Neural cell (in vitro differentiated cells): ENCODE results near the gene SLC2A1.

ENCODE experiments used
- EZH2 ChIP-seq: fragments of 200-600, 300-800 bp; shearing (Covaris generic), sonication (generic); IDR thresholded peaks from 2 replicates; pipeline ENCODE4 v1.6.1; 2014; ENCODE audit warnings: antibody characterized with exemption, low read length, borderline replicate concordance, mild to moderate bottlenecking; ENCODE audit not compliant: insufficient read depth, poor library complexity, severe bottlenecking
- POLR2AphosphoS5 ChIP-seq: IDR thresholded peaks from 2 replicates; pipeline ENCODE4 v1.6.1; 2012
- RAD21 ChIP-seq: fragments of 450-650 bp; conservative IDR thresholded peaks from 2 replicates; pipeline ENCODE4 v1.6.1; 2014; ENCODE audit warnings: antibody characterized with exemption, mild to moderate bottlenecking, moderate library complexity
- TF ChIP-seq, protein P1 (sequence below): fragments of 450-650 bp; IDR thresholded peaks from 2 replicates; pipeline ENCODE4 v1.5.1; 2014; ENCODE audit warnings: antibody characterized with exemption, mild to moderate bottlenecking, moderate library complexity; ENCODE audit not compliant: poor library complexity, severe bottlenecking

DNA sequence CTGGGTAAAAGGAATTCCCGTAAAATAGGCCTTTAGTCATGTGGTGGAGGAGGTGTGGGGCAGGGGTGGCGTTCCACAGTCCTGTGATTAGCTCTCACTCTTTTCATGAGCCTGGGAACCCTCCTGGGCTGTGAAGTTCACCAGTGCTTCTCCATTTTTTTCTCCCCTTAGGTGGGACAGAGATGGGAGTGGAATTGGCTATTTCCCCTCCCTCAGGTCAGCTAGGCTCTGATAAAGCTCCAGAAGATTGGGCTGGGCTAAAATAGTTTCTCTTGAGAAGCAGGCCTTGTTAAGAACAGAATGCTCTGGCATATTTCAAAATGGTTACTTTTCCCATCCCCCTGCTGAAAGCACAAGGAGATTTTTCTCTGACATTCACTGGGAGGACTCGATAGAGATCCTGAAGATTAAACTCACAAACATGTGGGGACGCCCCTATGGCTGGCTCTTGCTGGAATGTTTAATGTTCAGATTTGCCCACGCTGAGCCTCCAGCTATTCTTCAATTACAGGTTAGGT, 33.4 kb upstream of the SLC2A1 start:
- no peak for TF ChIP-seq RAD21
- no peak for TF ChIP-seq POLR2AphosphoS5
- TF ChIP-seq, protein P1, sequence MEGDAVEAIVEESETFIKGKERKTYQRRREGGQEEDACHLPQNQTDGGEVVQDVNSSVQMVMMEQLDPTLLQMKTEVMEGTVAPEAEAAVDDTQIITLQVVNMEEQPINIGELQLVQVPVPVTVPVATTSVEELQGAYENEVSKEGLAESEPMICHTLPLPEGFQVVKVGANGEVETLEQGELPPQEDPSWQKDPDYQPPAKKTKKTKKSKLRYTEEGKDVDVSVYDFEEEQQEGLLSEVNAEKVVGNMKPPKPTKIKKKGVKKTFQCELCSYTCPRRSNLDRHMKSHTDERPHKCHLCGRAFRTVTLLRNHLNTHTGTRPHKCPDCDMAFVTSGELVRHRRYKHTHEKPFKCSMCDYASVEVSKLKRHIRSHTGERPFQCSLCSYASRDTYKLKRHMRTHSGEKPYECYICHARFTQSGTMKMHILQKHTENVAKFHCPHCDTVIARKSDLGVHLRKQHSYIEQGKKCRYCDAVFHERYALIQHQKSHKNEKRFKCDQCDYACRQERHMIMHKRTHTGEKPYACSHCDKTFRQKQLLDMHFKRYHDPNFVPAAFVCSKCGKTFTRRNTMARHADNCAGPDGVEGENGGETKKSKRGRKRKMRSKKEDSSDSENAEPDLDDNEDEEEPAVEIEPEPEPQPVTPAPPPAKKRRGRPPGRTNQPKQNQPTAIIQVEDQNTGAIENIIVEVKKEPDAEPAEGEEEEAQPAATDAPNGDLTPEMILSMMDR, result no peak
- no peak for TF ChIP-seq EZH2
